GM18511 (cell line): Measurements from ENCODE around the gene LGALSL.

Source experiments
- ATAC-seq: cut with Tn5 transposase; IDR thresholded peaks from one replicate; pipeline ENCODE4 v1.9.1; 2021; ENCODE audit warnings: mild to moderate bottlenecking, moderate library complexity; ENCODE audit not compliant: unreplicated experiment

Gene LGALSL

GRCh38 chr2:64492272-64492671, 38.3 kb downstream of the LGALSL start:
- no peak for ATAC-seq

- ATAC-seq = no peak
Observed at GRCh38 chr2:64492821-64493220, 38.9 kb downstream of the LGALSL start.

- no peak for ATAC-seq
Observed at GRCh38 chr2:64493788-64494187, 39.8 kb downstream of the LGALSL start.

GRCh38 chr2:64498438-64498837, 44.5 kb downstream of the LGALSL start:
- no peak for ATAC-seq

GRCh38 chr2:64500549-64500948, 46.6 kb downstream of the LGALSL start:
- no peak for ATAC-seq

GRCh38 chr2:64501946-64502345, 48.0 kb downstream of the LGALSL start:
- ATAC-seq = no peak

GRCh38 chr2:64502860-64503259, 48.9 kb downstream of the LGALSL start:
- ATAC-seq = no peak

GRCh38 chr2:64504774-64505720, 51.1 kb downstream of the LGALSL start:
- no peak for ATAC-seq

GRCh38 chr2:64506686-64507085, 52.7 kb downstream of the LGALSL start:
- ATAC-seq = no peak
